ENCODE results near the gene EHF. TPM values are rescaled to one million over a fixed set of nuclear protein-coding genes. Genes with fewer than 3 reads are reported as not detected.

Gene EHF
- total and polyA plus RNA-seq, 2 experiments from 2014 or later: not detected

GRCh38 chr11:34650528-34650927 lies 29.6 kb downstream of the EHF start:
- in situ Hi-C loops (cut with MboI): no loop called here
- Histone ChIP-seq H3K9ac (no peak overlapping the region), H3K27ac (no peak overlapping the region), H3F3A (ENCODE audit: insufficient read depth) (peaks cover 25% of the 10 kb centered on the region), H3K4me2 (ENCODE audit: unreplicated experiment) (no peak overlapping the region), H3K9me3 (ENCODE audit: low read depth) (no peaks in the 10 kb centered on the region), H3K36me3 (ENCODE audit: low read depth) (no peaks in the 10 kb centered on the region), H3K79me2 (ENCODE audit: insufficient read depth) (no peaks in the 10 kb centered on the region), H3K4me3 (no peak overlapping the region), H4K20me1 (ENCODE audit: insufficient read depth) (no peaks in the 10 kb centered on the region), H2AFZ (no peak overlapping the region), H3K9me2 (ENCODE audit: insufficient read depth) (no peaks in the 10 kb centered on the region), H3K27me3 (replicated peaks; ENCODE audit: insufficient read depth) (no peaks in the 10 kb centered on the region), H3K4me1 (ENCODE audit: insufficient read depth) (peaks cover 22% of the 10 kb centered on the region)
- TF ChIP-seq EZH2phosphoT487 (IDR thresholded peaks at IDR 0.05; ENCODE audit: insufficient read depth, low read depth) (no peak), EZH2 (IDR thresholded peaks at IDR 0.05; ENCODE audit: insufficient read depth, poor library complexity, severe bottlenecking) (no peak)
- DNase-seq: no peak
- 92 to 95% methylated on average over 6 of the region's 6 CpGs for WGBS, 2 experiments (ENCODE audit: low coverage in 1 of 2, low lambda C conversion rate in 2 of 2, missing lambda C conversion rate in 2 of 2)

- no peaks in the 10 kb centered on the region for H3K27me3 ChIP-seq (replicated peaks; ENCODE audit: insufficient read depth)
- in situ Hi-C loops (cut with MboI): no loop called here
Observed at GRCh38 chr11:34651551-34651950, 30.7 kb downstream of the EHF start.

GRCh38 chr11:34652191-34652973 lies 31.5 kb downstream of the EHF start:
- TF ChIP-seq EZH2 (IDR thresholded peaks at IDR 0.05; ENCODE audit: insufficient read depth, poor library complexity, severe bottlenecking) (no peak), EZH2phosphoT487 (IDR thresholded peaks at IDR 0.05; ENCODE audit: insufficient read depth, low read depth) (no peak)
- Histone ChIP-seq H3K9ac (no peak overlapping the region), H3K36me3 (ENCODE audit: low read depth) (no peaks in the 10 kb centered on the region), H4K20me1 (ENCODE audit: insufficient read depth) (no peaks in the 10 kb centered on the region), H3K4me1 (ENCODE audit: insufficient read depth) (peaks cover 24% of the 10 kb centered on the region), H2AFZ (no peak overlapping the region), H3K79me2 (ENCODE audit: insufficient read depth) (no peaks in the 10 kb centered on the region), H3F3A (ENCODE audit: insufficient read depth) (peaks cover 28% of the 10 kb centered on the region), H3K9me3 (ENCODE audit: low read depth) (no peaks in the 10 kb centered on the region), H3K4me3 (no peak overlapping the region), H3K4me2 (ENCODE audit: unreplicated experiment) (no peak overlapping the region), H3K27ac (no peak overlapping the region), H3K9me2 (ENCODE audit: insufficient read depth) (no peaks in the 10 kb centered on the region), H3K27me3 (replicated peaks; ENCODE audit: insufficient read depth) (no peaks in the 10 kb centered on the region)
- no peak for DNase-seq
- in situ Hi-C loops (cut with MboI): no loop called here
- 89 to 92% methylated on average over 6 of the region's 6 CpGs for WGBS, 2 experiments (ENCODE audit: low coverage in 1 of 2, low lambda C conversion rate in 2 of 2, missing lambda C conversion rate in 2 of 2)

More at GRCh38 chr11:34651551-34651950, 30.7 kb downstream of the EHF start:
- TF ChIP-seq EZH2 (IDR thresholded peaks at IDR 0.05; ENCODE audit: insufficient read depth, poor library complexity, severe bottlenecking): no peak
- no peak for TF ChIP-seq EZH2phosphoT487 (IDR thresholded peaks at IDR 0.05; ENCODE audit: insufficient read depth, low read depth)
- no peaks in the 10 kb centered on the region for H3K36me3 ChIP-seq (ENCODE audit: low read depth)
- no peak overlapping the region for H3K9ac ChIP-seq
- DNase-seq: no peak
- H3K9me3 ChIP-seq (ENCODE audit: low read depth): no peaks in the 10 kb centered on the region
- 60 to 66% methylated on average over 3 of the region's 3 CpGs for WGBS, 2 experiments (ENCODE audit: low coverage in 1 of 2, low lambda C conversion rate in 2 of 2, missing lambda C conversion rate in 2 of 2)
- no peak overlapping the region for H3K4me3 ChIP-seq
- H3K79me2 ChIP-seq (ENCODE audit: insufficient read depth): no peaks in the 10 kb centered on the region
- no peaks in the 10 kb centered on the region for H4K20me1 ChIP-seq (ENCODE audit: insufficient read depth)
- no peak overlapping the region for H2AFZ ChIP-seq
- no peak overlapping the region for H3K27ac ChIP-seq
- peaks cover 24% of the 10 kb centered on the region for H3K4me1 ChIP-seq (ENCODE audit: insufficient read depth)
- H3K4me2 ChIP-seq (ENCODE audit: unreplicated experiment): no peak overlapping the region
- no peaks in the 10 kb centered on the region for H3K9me2 ChIP-seq (ENCODE audit: insufficient read depth)
- H3F3A ChIP-seq (ENCODE audit: insufficient read depth): peaks cover 28% of the 10 kb centered on the region

- TF ChIP-seq EZH2phosphoT487 (IDR thresholded peaks at IDR 0.05; ENCODE audit: insufficient read depth, low read depth): no peak
- TF ChIP-seq EZH2 (IDR thresholded peaks at IDR 0.05; ENCODE audit: insufficient read depth, poor library complexity, severe bottlenecking): no peak
- H3K4me2 ChIP-seq (ENCODE audit: unreplicated experiment): no peak overlapping the region
- no peak overlapping the region for H3K9ac ChIP-seq
- no peaks in the 10 kb centered on the region for H3K27me3 ChIP-seq (replicated peaks; ENCODE audit: insufficient read depth)
- H3K4me3 ChIP-seq: no peak overlapping the region
- H3F3A ChIP-seq (ENCODE audit: insufficient read depth): peaks cover 28% of the 10 kb centered on the region
- H3K4me1 ChIP-seq (ENCODE audit: insufficient read depth): peaks cover 24% of the 10 kb centered on the region
- no peak overlapping the region for H3K27ac ChIP-seq
- in situ Hi-C loops (cut with MboI): no loop called here
- 96 to 97% methylated on average over 3 of the region's 3 CpGs for WGBS, 2 experiments (ENCODE audit: low coverage in 1 of 2, low lambda C conversion rate in 2 of 2, missing lambda C conversion rate in 2 of 2)
- H3K36me3 ChIP-seq (ENCODE audit: low read depth): no peaks in the 10 kb centered on the region
- H3K9me2 ChIP-seq (ENCODE audit: insufficient read depth): no peaks in the 10 kb centered on the region
- H3K9me3 ChIP-seq (ENCODE audit: low read depth): no peaks in the 10 kb centered on the region
- no peaks in the 10 kb centered on the region for H3K79me2 ChIP-seq (ENCODE audit: insufficient read depth)
- no peak overlapping the region for H2AFZ ChIP-seq
- H4K20me1 ChIP-seq (ENCODE audit: insufficient read depth): no peaks in the 10 kb centered on the region
- no peak for DNase-seq
Observed at GRCh38 chr11:34653031-34653430, 32.1 kb downstream of the EHF start.
